AG20443 (cell line): ENCODE data around the gene SLC39A11.
"Not testable (repeated sequence)": the region's sequence is repeated elsewhere in the genome, so short reads cannot be mapped to it uniquely, and the experiment has no call there.

ENCODE experiments used
- DNase-seq: peaks from one replicate; pipeline ENCODE4 v3.0.0; 2012; ENCODE audit warnings: low spot score, mixed read lengths

The SLC39A11 gene

DNA sequence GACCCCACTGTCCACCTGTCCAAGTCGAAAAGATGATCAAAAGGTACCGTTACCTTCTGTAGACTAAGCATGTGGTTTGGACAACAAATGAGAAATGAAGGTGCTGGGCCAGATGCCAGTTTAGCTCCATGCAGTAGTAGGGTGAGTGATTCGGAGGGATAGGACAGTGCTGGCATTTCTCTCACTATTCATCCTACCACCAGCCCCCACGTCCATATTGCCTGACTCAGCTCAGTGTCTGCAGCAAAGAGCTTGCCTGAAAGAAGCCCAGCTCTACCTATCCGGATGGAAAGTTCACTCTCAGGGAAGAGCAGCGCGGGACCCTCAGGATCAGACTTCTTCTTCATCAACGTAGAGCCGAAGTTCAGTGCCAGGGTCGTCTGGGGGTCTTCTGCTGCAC lies 145.0 kb downstream of the SLC39A11 start:
- no peak for DNase-seq

DNA sequence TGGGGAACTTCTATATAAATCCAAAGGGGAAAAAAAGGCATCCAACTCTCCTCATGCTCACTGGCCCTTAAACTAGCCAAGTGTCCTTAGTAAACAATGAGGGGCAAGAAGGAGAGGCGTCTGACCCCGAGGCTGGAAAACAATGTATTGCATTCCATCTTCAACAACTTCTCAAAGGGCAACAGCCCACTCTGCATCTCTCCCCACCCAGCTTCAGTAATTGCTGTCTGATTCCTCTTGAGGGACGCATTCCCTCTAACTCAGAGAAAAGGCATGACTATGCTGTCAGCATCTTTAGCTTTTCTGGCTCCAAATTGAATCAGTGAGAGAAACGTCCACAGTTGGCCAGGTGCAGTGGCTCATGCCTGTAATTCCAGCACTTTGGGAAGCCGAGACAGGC lies 145.8 kb downstream of the SLC39A11 start:
- no peak for DNase-seq

- DNase-seq: no peak
Observed at GRCh38 chr17:72946156-72946555, 146.3 kb downstream of the SLC39A11 start.

- no peak for DNase-seq
Observed at GRCh38 chr17:72945473-72945872, 147.0 kb downstream of the SLC39A11 start.

DNA sequence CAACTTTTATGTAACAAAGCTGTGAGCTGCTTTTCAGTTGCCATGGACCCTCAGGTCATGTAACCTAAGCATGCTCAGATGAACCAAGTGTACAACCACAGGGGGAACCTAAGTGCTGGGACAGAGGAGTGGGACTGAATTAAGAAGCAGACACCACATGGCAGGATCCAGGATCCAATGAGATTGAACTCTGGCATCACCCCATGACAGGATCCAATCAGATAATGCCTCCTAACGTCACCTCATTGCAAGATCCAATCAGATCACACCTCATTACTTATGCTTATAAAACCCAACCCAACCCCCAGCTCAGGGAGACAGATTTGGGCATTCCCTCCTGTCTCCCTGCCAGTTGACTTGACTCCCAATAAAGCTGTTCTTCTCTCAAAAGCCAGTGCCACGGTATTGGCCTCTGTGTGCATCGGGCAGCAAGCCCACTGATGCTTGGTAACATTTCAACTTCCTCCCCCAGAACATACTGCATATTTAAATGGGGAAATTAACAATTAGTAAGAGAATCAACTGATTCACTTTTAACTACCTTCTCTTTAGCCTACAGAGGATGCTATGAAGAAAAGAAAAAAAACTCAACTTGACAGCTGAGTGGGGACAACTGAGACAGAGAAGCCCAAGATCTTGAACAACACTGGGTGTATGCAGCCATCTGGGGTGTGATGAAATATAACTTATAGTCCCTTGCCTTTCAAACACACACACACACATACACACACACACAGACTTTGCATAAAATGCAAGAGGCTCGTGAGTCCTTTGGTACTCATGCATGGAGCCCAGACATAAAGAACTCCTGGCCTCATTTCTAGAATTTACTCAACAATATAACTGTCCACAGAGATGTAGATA lies 148.4 kb downstream of the SLC39A11 start:
- no peak for DNase-seq

- DNase-seq: no peak
Observed at GRCh38 chr17:72942579-72942978, 149.9 kb downstream of the SLC39A11 start.

DNA sequence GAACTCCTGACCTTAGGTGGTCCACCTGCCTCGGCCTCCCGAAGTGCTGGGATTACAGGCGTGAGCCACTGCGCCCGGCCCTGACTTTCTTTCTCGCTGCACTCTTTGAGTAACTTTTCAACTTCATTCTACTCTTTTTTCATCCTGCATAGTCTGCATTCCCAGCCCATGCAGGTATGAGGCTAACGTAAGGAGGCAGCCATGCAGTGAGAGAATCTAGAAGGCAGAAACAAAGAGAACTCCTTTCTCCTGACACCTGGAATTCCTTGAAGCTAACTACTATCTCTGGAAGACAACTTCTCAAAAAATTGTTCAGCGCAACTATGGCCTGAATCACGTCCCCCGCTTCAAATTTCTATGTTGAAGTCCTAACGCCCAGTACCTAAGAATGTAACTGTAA lies 152.0 kb downstream of the SLC39A11 start:
- no peak for DNase-seq

GRCh38 chr17:72938482-72938881 lies 154.0 kb downstream of the SLC39A11 start:
- DNase-seq: no peak

GRCh38 chr17:72937707-72938106 lies 154.8 kb downstream of the SLC39A11 start:
- DNase-seq: no peak

- not testable (repeated sequence) for DNase-seq
Observed at GRCh38 chr17:72937254-72937653, 155.2 kb downstream of the SLC39A11 start.

DNA sequence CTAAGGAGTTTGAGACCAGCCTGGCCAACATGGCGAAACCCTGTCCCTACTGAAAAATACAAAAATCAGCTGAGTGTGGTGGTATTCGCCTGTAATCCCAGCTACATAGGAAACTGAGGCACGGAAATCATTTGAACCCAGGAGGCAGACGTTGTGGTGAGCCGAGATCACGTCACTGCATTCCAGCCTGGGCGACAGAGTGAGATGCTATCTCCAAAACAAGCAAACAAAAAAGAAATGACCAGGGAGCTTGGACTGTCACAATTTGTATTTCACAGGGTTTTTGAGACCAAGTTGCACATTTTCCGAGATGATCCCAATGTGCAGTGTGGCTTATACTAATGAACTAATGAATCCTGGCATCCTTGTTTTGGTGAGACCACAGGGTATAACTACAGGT lies 156.5 kb downstream of the SLC39A11 start:
- DNase-seq: no peak

DNA sequence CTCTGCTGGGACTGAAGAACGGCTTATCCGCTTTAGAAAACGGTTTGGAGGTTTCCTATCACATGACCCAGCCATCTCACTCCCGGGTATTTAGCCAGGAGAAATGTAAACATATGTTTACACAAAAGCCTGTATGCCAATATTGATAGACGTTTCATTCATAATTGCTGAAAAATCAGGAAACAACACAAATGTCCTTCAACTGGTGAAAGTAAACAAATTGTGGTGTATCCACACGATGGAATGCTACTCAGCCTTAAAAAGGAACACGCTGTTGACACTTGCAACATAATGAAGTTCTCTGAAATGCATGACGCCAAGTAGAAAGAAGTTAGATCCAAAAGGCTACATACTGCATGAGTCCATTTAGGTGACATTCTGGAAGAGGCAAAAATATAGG lies 157.6 kb downstream of the SLC39A11 start:
- DNase-seq: no peak

DNA sequence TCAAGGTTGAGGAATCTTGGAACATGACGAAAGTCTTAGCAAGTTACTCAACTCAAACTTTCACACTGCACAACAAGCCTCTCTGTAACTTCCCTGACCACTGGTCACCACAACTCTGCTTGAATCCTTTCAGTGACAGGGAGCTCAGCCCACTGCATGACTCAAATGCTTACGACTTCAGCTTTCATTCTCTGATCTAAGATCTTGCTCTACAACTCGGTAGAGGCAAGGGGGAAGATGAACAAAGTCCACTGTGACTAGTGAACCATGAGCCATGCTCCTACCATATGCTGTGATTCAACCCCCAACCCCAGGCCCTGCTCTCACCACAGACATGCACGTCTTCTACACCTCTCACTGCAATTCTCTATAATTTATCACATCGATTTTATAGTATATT lies 160.9 kb downstream of the SLC39A11 start:
- DNase-seq: no peak

GRCh38 chr17:72931163-72931562 lies 161.3 kb downstream of the SLC39A11 start:
- DNase-seq: no peak

GRCh38 chr17:72930031-72930430 lies 162.5 kb downstream of the SLC39A11 start:
- DNase-seq: no peak

DNA sequence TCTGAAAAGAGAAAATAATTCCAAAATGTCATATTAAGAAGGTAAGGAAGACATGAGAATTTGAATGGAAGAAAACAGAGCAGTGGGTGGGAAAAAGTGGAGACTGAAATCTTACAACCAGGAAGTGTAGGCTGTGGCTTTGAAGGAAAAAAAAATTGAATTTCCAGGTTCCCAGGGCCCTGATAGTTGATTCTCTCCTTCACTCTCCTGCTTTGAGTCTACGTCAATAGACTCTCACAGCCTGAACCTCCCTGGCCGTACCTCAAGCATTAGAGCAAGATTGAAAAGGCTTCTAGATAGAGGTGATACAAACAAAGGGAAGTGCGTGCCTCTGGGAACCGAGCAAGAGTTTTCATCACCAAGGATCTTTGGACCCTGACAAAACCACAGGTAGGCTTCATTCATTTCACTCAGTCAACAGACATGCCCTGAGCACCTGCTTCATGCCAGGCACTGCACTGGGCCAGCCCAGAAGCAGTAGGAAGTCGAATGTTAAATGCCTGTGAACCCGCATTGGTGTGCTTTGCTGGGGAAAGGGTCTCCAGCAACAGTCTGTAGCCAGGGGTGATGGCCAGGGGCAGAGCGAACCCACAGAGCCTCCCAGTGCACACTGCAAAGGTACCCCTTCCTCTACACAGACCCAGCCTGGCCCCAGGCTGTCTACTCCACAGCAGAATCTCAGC lies 163.9 kb downstream of the SLC39A11 start:
- DNase-seq: no peak

- no peak for DNase-seq
Observed at GRCh38 chr17:72927760-72928159, 164.7 kb downstream of the SLC39A11 start.

GRCh38 chr17:72927146-72927545 lies 165.3 kb downstream of the SLC39A11 start:
- no peak for DNase-seq

DNA sequence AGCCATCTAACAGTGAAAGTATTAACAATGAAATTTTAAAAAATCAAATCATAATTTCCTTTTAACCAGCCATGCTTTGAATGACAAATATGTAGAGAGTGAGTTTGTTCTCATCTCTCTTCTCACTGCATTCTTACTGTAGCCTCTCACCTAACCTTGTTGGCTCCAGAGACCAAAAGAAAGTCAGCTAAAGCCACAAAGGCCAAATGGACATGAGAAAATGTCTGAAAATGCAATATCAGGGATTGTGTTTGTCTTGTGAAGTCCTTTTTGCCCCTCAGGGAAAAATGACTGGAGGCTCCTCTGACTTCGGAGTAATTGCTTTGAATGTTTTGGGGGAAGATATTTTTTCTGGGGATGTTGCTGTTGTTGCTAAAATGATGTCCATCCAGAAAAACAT lies 166.3 kb downstream of the SLC39A11 start:
- no peak for DNase-seq

DNA sequence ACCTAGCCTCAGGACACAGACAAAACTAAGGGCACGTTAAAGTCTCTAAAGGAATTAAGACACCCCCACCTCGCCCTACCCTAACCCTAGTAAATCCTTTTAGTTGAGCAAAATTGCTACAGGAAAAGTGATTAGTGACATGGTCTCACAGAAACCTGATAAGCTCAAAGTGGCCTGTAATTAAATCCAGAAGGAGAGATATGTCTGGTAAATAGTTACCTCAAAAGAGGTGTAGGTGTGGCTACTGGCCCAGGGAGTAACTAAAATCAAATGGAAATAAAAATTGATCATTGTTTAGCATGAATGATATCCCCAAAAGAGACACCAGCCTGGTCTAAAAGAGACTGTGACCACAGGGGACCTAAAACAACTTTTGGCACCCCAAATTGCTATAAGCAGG lies 168.3 kb downstream of the SLC39A11 start:
- DNase-seq: no peak

- DNase-seq: no peak
Observed at GRCh38 chr17:72922219-72922618, 170.3 kb downstream of the SLC39A11 start.

DNA sequence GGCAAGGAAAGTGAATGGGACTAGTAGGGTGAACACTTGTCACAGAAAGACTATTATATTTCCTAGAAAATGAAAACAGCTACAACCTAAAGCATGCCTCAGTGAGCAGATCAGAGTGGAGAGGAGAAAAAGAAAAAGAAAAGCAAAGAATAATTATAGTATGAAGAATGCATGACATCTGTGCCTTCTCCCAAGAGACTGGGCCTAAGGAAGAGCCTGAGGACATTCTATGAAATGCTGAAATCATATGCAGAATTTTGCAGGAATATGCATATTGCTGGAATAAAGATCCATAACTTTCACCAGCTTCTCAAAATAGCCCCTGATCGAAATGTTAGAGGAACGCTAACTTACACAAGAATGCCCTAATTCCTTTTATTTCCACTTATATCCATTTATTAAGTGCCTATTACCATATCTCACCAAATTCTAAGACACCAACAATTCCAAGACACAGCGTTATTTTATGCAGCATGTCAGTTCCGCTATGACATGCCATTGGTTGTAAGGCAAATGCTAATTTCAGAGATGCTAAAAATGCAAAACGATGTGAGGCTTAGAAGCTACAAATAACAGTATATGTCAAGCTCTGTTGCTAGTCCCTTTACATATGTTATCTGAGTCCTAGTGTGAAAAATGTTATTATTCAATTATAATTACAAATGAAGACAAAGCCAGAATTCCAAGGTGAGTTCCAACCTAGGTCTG lies 171.0 kb downstream of the SLC39A11 start:
- no peak for DNase-seq

DNA sequence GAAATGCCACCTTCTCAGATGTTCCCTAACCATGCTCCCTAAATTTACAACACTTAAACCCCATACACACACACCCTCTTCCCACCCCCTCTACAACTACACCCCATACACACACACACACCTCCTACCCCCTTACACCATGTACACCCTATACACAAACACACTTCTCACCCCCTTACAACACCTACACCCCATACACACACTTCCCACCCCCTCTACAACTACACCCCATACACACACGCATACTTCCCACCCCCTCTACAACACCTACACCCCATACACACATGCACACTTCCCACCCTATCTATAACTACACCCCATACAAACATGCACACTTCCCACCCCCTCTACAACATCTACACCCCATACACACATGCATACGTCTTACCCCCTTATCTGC lies 172.0 kb downstream of the SLC39A11 start:
- no peak for DNase-seq
